WTC11 (cell line): ENCODE data around the gene NAXE. TPM values are rescaled to one million over a fixed set of nuclear protein-coding genes. Genes with fewer than 3 reads are reported as not detected.
A peak's percentile ranks its signal among the peaks of the same experiment; 100 is the strongest.

Experiments used
- ATAC-seq: fragments of 200-7000 bp; cut with Tn5 transposase; 2 replicates; pipeline ENCODE4 v1.10.0; 2021; ENCODE audit warnings: mild to moderate bottlenecking, moderate library complexity
- CTCF ChIA-PET: fragments of 300-600 bp; sonication (Branson Sonifier 250); formaldehyde crosslinking; loops from one replicate; lab custom pipeline; 2021; ENCODE audit warnings: antibody characterized with exemption; lab: Charles Lee
- POLR2A ChIA-PET: fragments of 350-600 bp; sonication (Branson Sonifier 250); formaldehyde crosslinking; loops from one replicate; lab custom pipeline; 2021; ENCODE audit warnings: antibody characterized with exemption; lab: Charles Lee
- DNase-seq: peaks from one replicate; pipeline ENCODE4 v3.0.0; 2021; ENCODE audit warnings: low spot score
- H3K27ac Mint-ChIP-seq: 2 replicates; pipeline ENCODE4 v1.8.0; 2021; ENCODE audit warnings: mixed read lengths
- H3K27me3 Mint-ChIP-seq: 2 replicates; pipeline ENCODE4 v1.8.0; 2021; ENCODE audit warnings: low read depth, mild to moderate bottlenecking, moderate library complexity, mixed read lengths
- H3K36me3 Mint-ChIP-seq: 2 replicates; pipeline ENCODE4 v1.8.0; 2021; ENCODE audit warnings: mixed read lengths
- H3K4me1 Mint-ChIP-seq: 2 replicates; pipeline ENCODE4 v1.8.0; 2022; ENCODE audit warnings: mixed read lengths
- H3K4me3 Mint-ChIP-seq: 2 replicates; pipeline ENCODE4 v1.8.0; 2021; ENCODE audit warnings: mild to moderate bottlenecking, moderate library complexity, mixed read lengths
- H3K9me3 Mint-ChIP-seq: 2 replicates; pipeline ENCODE4 v1.8.0; 2021; ENCODE audit warnings: mixed read lengths
- AFF4 ChIP-seq: sonication (generic); formaldehyde crosslinking; IDR thresholded peaks from 2 replicates; pipeline ENCODE4 v1.8.1; 2023; ENCODE audit warnings: mild to moderate bottlenecking, missing genetic modification reagents, borderline replicate concordance
- CBFB ChIP-seq: sonication (generic); formaldehyde crosslinking; IDR thresholded peaks from 2 replicates; pipeline ENCODE4 v1.8.1; 2022; ENCODE audit warnings: mild to moderate bottlenecking, low read depth, missing genetic modification reagents
- CREB1 ChIP-seq: sonication (generic); formaldehyde crosslinking; IDR thresholded peaks from 2 replicates; pipeline ENCODE4 v1.8.0; 2023; ENCODE audit warnings: mild to moderate bottlenecking, missing genetic modification reagents
- CREM ChIP-seq: sonication (generic); formaldehyde crosslinking; IDR thresholded peaks from 2 replicates; pipeline ENCODE4 v1.8.1; 2022; ENCODE audit warnings: mild to moderate bottlenecking, missing genetic modification reagents, moderate library complexity
- ELF4 ChIP-seq: sonication (generic); formaldehyde crosslinking; IDR thresholded peaks from 2 replicates; pipeline ENCODE4 v1.8.1; 2022; ENCODE audit warnings: low read depth, mild to moderate bottlenecking, moderate library complexity, missing genetic modification reagents
- ESRRA ChIP-seq: sonication (generic); formaldehyde crosslinking; IDR thresholded peaks from 2 replicates; pipeline ENCODE4 v1.8.1; 2022; ENCODE audit warnings: mild to moderate bottlenecking, missing genetic modification reagents, borderline replicate concordance
- FOXP4 ChIP-seq: sonication (generic); formaldehyde crosslinking; IDR thresholded peaks from 2 replicates; pipeline ENCODE4 v1.8.0; 2022; ENCODE audit warnings: mild to moderate bottlenecking, missing genetic modification reagents
- GABPB1 ChIP-seq: sonication (generic); formaldehyde crosslinking; IDR thresholded peaks from 2 replicates; pipeline ENCODE4 v1.8.1; 2023; ENCODE audit warnings: mild to moderate bottlenecking, missing genetic modification reagents
- GTF2I ChIP-seq: fragments of 250-450 bp; sonication (Bioruptor Pico); conservative IDR thresholded peaks from 2 replicates; pipeline ENCODE4 v1.4.0; 2021; ENCODE audit warnings: mild to moderate bottlenecking
- KAT7 ChIP-seq: sonication (generic); formaldehyde crosslinking; IDR thresholded peaks from 2 replicates; pipeline ENCODE4 v1.8.1; 2023; ENCODE audit warnings: missing genetic modification reagents, mild to moderate bottlenecking, borderline replicate concordance
- NFATC4 ChIP-seq: fragments of 250-450 bp; sonication (Bioruptor Pico); IDR thresholded peaks from 2 replicates; pipeline ENCODE4 v1.9.0; 2021; ENCODE audit warnings: mild to moderate bottlenecking
- NR2C2 ChIP-seq: sonication (generic); formaldehyde crosslinking; IDR thresholded peaks from 2 replicates; pipeline ENCODE4 v1.8.0; 2022; ENCODE audit warnings: mild to moderate bottlenecking, missing genetic modification reagents
- PREB ChIP-seq: sonication (generic); formaldehyde crosslinking; IDR thresholded peaks from 2 replicates; pipeline ENCODE4 v1.8.1; 2022; ENCODE audit warnings: mild to moderate bottlenecking, missing genetic modification reagents, moderate library complexity, borderline replicate concordance
- RELA ChIP-seq: sonication (generic); formaldehyde crosslinking; IDR thresholded peaks from 2 replicates; pipeline ENCODE4 v1.8.1; 2022; ENCODE audit warnings: missing genetic modification reagents, mild to moderate bottlenecking, borderline replicate concordance
- SP1 ChIP-seq: sonication (generic); formaldehyde crosslinking; conservative IDR thresholded peaks from 2 replicates; pipeline ENCODE4 v1.8.1; 2022; ENCODE audit warnings: missing genetic modification reagents
- USF2 ChIP-seq: sonication (generic); formaldehyde crosslinking; IDR thresholded peaks from 2 replicates; pipeline ENCODE4 v1.8.1; 2023; ENCODE audit warnings: mild to moderate bottlenecking, missing genetic modification reagents, moderate library complexity
- ZBTB21 ChIP-seq: sonication (generic); formaldehyde crosslinking; IDR thresholded peaks from 2 replicates; pipeline ENCODE4 v1.8.1; 2023; ENCODE audit warnings: mild to moderate bottlenecking, missing genetic modification reagents, borderline replicate concordance
- ZNF317 ChIP-seq: sonication (generic); formaldehyde crosslinking; IDR thresholded peaks from 2 replicates; pipeline ENCODE4 v1.8.1; 2023; ENCODE audit warnings: low read depth, mild to moderate bottlenecking, moderate library complexity, missing genetic modification reagents, borderline replicate concordance
- ZNF396 ChIP-seq: fragments of 250-450 bp; sonication (Bioruptor Pico); IDR thresholded peaks from 2 replicates; pipeline ENCODE4 v1.8.0; 2021; ENCODE audit warnings: mild to moderate bottlenecking, moderate library complexity, borderline replicate concordance
- ZNF416 ChIP-seq: fragments of 250-450 bp; sonication (Bioruptor Pico); IDR thresholded peaks from 2 replicates; pipeline ENCODE4 v1.9.0; 2021; ENCODE audit warnings: mild to moderate bottlenecking, inconsistent platforms
- ZNF425 ChIP-seq: fragments of 250-450 bp; sonication (Bioruptor Pico); conservative IDR thresholded peaks from 2 replicates; pipeline ENCODE4 v1.9.0; 2021; ENCODE audit warnings: mild to moderate bottlenecking
- total RNA-seq: library from RNA; stranded (reverse); gene quantifications from 3 replicates; pipeline ENCODE4 v1.2.3, GENCODE V29; 2021

The NAXE gene
- total RNA-seq, 1 experiment from 2014 or later = 81.6 TPM

- CTCF ChIA-PET = interaction anchor here (0.5 to 13.2 kb wide), 57 partner anchors 8 to 319 kb away, joined by 3 to 365 read pairs (median 4); partner anchors contain the start of genes BCAN, CRABP2, LRRC71 and MEF2D
- POLR2A ChIA-PET = interaction anchor here (0.8 to 1.1 kb wide), 2 partner anchors 57 to 121 kb away, joined by 3 read pairs; no protein-coding TSS in a partner anchor
- TF ChIP-seq ZNF396 (CRISPR knock-in tag) (no peak), ZNF416 (CRISPR knock-in tag) (no peak), CREM (CRISPR knock-in tag) (no peak), PREB (CRISPR knock-in tag) (no peak), ELF4 (no peak), ZNF317 (CRISPR knock-in tag) (no peak), ESRRA (CRISPR knock-in tag) (no peak), GTF2I (no peak), ZNF425 (CRISPR knock-in tag) (no peak), NR2C2 (CRISPR knock-in tag) (no peak), ZBTB21 (CRISPR knock-in tag) (no peak), NFATC4 (CRISPR knock-in tag) (no peak), SP1 (CRISPR knock-in tag) (no peak), GABPB1 (CRISPR knock-in tag) (no peak)
- TF ChIP-seq, all 79 proteins: peak for 0
- no peaks in the 10 kb centered on the region for H3K9me3 Mint-ChIP-seq
- no peak within 1 kb of the TSS for H3K4me3 Mint-ChIP-seq
- peaks cover 7% of the 10 kb centered on the region for H3K4me1 Mint-ChIP-seq
- no peaks in the 10 kb centered on the region for H3K36me3 Mint-ChIP-seq
- peak; percentile 79 for DNase-seq
- H3K27me3 Mint-ChIP-seq = peaks cover 58% of the 10 kb centered on the region
- no peak within 1 kb of the TSS for H3K27ac Mint-ChIP-seq
- ATAC-seq = peak; percentile 86
Observed at GRCh38 chr1:156618853-156619581, 27.4 kb downstream of the NAXE start, which contains the start of gene HAPLN2. TSS of gene HAPLN2 (plus strand) at chr1:156619415. CDS start at chr1:156623491, 4,076 bp downstream.

GRCh38 chr1:156619582-156619955 lies 28.0 kb downstream of the NAXE start:
- CTCF ChIA-PET = interaction anchor here (0.5 to 13.2 kb wide), 52 partner anchors 8 to 308 kb away, joined by 3 to 365 read pairs (median 4); partner anchors contain the start of genes BCAN, CRABP2, LRRC71 and MEF2D
- POLR2A ChIA-PET = interaction anchor here (0.8 to 1.1 kb wide), 3 partner anchors 11 to 121 kb away, joined by 3 to 4 read pairs (median 3); no protein-coding TSS in a partner anchor
- Mint-ChIP-seq H3K36me3 (no peaks in the 10 kb centered on the region), H3K4me1 (peaks cover 7% of the 10 kb centered on the region), H3K27me3 (peaks cover 59% of the 10 kb centered on the region), H3K27ac (no peak overlapping the region), H3K4me3 (no peak overlapping the region), H3K9me3 (no peaks in the 10 kb centered on the region)
- ATAC-seq (no peak), DNase-seq (no peak)
- no peak for TF ChIP-seq CBFB (CRISPR knock-in tag)
- no peak for TF ChIP-seq FOXP4 (CRISPR knock-in tag)
- no peak for TF ChIP-seq AFF4
- no peak for TF ChIP-seq CREB1
- no peak for TF ChIP-seq RELA
- TF ChIP-seq USF2 (CRISPR knock-in tag) = no peak
- no peak for TF ChIP-seq KAT7 (CRISPR knock-in tag)
